ENCODE measurements around the gene ATP9A. TPM values are rescaled to one million over a fixed set of nuclear protein-coding genes. Genes with fewer than 3 reads are reported as not detected.
"Not testable (repeated sequence)": the region's sequence is repeated elsewhere in the genome, so short reads cannot be mapped to it uniquely, and the experiment has no call there.

Gene ATP9A
- total RNA-seq, 1 donor from 2014 or later, result 16.1 TPM

DNA sequence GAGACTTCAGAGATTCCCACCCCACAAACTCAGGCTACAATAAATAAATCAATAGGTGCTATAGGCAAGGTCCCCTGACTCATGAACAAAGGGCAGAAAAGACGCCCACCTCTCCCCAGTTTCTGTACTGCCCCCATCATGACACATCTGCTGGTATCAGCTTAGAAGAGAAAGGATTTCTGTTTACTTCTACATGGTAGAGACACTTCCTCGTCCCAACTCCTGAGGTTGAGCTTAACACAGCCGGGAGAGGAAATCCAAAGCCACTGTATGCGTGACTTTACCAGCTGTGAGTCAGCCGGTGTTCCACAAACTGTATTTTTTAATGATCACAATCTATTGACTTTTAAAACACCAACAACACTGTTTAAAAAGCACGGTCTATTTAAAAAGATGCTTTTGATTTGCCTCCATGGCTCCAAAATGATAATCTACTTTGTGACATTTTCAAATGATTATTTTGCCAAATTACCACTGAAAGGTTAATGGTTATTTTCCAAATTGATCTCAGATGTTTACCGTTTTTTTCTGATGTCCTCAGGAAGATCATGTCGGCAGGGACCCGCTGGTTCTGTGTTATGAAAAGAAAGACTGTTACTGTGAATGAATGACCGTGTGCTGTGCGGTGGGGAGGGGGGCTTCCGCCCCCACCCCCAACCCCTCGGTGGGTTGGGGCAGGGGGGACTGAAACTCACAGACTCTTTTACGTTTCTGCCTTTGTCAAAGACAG lies 72.5 kb downstream of the ATP9A start:
- Mint-ChIP-seq H3K27me3 (peaks cover 18% of the 10 kb centered on the region), H3K9me3 (no peaks in the 10 kb centered on the region), H3K4me3 (peak overlapping the region; percentile 48), H3K4me1 (peaks cover 19% of the 10 kb centered on the region), H3K36me3 (ENCODE audit: low read depth) (no peaks in the 10 kb centered on the region), H3K27ac (peak overlapping the region; percentile 59)
- DNase-seq, result peak; percentile 56
- intact Hi-C loops (cut with micrococcal nuclease), result loop anchor here (2.0 to 5.0 kb wide), 2 partner anchors 19 to 72 kb away; partner anchors contain the start of gene ATP9A

DNA sequence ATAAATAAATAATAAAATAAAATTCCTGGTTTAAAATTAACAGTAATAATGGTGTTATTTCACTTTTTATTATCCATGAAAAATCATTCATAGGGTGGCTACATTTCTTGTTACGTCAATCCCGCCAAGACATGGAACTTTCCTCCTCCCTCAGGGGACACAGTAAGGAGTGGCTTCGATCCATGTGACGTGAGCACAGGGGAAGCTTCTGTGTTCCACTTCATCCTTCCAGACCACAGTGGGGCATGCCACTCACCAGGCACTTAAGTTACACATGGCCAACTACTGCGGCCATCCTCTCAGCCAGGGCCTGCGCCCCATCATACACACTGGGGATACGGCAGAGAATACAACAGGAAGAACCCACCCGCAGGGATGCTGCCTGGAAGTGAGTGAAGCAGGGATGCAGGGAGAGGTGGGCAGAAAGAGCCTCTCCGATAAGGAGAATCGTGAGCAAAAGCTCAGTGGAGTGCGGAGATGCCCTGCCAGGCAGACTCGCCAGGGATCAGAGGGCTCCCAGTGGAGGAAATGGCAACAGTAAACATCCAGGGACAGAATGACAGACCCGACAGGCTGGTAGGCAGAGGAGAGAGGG lies 75.3 kb downstream of the ATP9A start:
- peaks cover 13% of the 10 kb centered on the region for H3K27me3 Mint-ChIP-seq
- H3K4me3 Mint-ChIP-seq, result no peak overlapping the region
- no peak overlapping the region for H3K27ac Mint-ChIP-seq
- H3K9me3 Mint-ChIP-seq, result no peaks in the 10 kb centered on the region
- no peak for DNase-seq
- peaks cover 19% of the 10 kb centered on the region for H3K4me1 Mint-ChIP-seq
- no peaks in the 10 kb centered on the region for H3K36me3 Mint-ChIP-seq (ENCODE audit: low read depth)
- intact Hi-C loops (cut with micrococcal nuclease), result no loop called here

DNA sequence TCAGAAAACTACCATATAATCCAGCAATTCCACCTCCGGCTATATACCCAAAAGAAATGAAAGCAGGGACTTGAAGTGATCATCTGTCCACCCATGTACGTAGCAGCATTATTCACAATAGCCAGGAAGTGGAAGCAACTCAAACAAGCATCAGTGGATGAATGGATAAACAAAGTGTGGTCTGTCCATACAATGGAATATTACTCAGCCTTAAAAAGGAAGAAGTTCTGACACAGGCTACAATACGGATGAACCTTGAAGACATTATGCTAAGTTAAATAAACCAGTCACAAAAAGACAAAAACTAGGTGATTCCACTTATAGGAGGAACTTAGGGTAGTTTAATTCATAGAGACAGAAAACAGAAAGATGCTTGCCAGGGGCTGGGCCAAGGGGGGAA lies 76.5 kb downstream of the ATP9A start:
- Mint-ChIP-seq H3K4me1 (peaks cover 13% of the 10 kb centered on the region), H3K4me3 (no peak overlapping the region), H3K9me3 (no peaks in the 10 kb centered on the region), H3K27ac (no peak overlapping the region), H3K36me3 (ENCODE audit: low read depth) (no peaks in the 10 kb centered on the region), H3K27me3 (peaks cover 7% of the 10 kb centered on the region)
- intact Hi-C loops (cut with micrococcal nuclease), result no loop called here
- DNase-seq, result no peak

DNA sequence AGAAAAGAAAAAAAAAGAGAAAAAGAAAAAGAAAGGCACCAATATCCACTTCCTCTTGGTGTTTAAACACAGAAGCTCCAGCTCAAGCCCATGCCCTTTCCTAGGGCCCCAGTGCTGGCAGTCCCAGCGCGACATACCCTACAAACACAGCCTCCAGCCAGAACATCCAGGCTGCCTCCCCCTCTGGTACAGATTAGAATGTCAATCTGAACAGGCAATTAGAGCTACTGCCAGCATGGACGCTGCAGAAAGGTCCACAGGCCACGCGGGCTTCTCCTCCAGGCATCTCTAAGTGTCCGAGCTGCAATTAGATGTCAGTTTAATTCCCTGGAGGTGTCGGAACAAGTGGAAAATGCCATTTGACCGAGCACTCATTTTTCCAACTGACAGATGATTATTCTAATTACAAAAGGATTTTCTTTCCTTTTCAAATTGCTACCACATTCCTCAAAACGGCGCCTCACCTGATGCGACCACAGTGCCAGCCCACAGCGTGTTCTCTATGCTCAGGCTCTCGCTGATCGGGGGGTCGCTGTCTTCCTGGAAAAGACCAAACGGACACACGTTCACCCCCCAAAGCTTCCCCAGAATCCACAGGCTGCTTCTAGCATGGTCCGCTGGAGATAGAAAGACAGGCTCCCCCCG lies 79.5 kb downstream of the ATP9A start:
- Mint-ChIP-seq H3K36me3 (ENCODE audit: low read depth) (no peaks in the 10 kb centered on the region), H3K4me3 (no peak overlapping the region), H3K27ac (no peak overlapping the region), H3K4me1 (no peaks in the 10 kb centered on the region), H3K9me3 (no peaks in the 10 kb centered on the region), H3K27me3 (peaks cover 1% of the 10 kb centered on the region)
- DNase-seq, result no peak
- intact Hi-C loops (cut with micrococcal nuclease), result no loop called here

DNA sequence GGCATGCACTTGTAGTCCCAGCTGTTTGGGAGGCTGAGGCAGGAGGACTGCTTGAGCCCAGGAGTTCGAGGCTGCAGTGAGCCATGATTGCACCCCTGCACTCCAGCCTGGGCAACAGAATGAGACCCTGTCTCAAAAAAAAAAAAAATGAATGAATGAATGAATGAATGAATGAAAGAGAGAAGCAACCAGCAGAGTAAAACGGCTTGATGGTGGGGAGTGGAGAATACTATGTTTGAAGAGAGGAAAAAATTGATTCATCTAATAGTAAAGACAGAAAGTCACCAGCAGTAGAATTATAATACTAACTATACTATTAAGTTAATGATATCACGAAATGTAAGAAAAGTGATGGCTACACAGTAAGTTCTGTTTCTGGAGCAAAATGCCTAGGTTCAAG lies 80.6 kb downstream of the ATP9A start:
- no peak overlapping the region for H3K27ac Mint-ChIP-seq
- peaks cover 1% of the 10 kb centered on the region for H3K27me3 Mint-ChIP-seq
- DNase-seq, result no peak
- intact Hi-C loops (cut with micrococcal nuclease), result no loop called here
- H3K4me1 Mint-ChIP-seq, result no peaks in the 10 kb centered on the region
- H3K4me3 Mint-ChIP-seq, result no peak overlapping the region
- H3K9me3 Mint-ChIP-seq, result no peaks in the 10 kb centered on the region
- no peaks in the 10 kb centered on the region for H3K36me3 Mint-ChIP-seq (ENCODE audit: low read depth)

DNA sequence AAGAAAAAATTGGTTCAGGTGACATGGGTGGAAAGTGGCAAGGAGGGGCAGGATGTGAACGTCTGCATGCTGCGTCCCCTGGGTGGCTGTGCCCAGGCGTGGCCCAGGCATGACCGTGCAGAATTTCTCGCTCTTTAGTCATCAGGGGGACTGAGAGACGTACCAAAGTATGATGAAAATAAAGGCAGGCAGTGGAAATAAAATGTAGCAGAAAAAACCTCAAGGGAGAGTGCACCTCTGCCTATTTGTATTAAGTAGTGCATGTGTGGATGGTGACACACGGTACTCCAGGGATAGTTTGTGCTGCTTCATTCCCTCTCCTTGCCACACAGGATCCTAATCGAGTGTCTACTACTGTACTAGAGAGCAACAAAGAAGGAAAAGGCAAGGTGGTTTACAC lies 81.1 kb downstream of the ATP9A start:
- Mint-ChIP-seq H3K9me3 (no peaks in the 10 kb centered on the region), H3K27me3 (peaks cover 1% of the 10 kb centered on the region), H3K27ac (no peak overlapping the region), H3K4me1 (no peaks in the 10 kb centered on the region), H3K36me3 (ENCODE audit: low read depth) (no peaks in the 10 kb centered on the region), H3K4me3 (no peak overlapping the region)
- no peak for DNase-seq
- intact Hi-C loops (cut with micrococcal nuclease), result no loop called here

DNA sequence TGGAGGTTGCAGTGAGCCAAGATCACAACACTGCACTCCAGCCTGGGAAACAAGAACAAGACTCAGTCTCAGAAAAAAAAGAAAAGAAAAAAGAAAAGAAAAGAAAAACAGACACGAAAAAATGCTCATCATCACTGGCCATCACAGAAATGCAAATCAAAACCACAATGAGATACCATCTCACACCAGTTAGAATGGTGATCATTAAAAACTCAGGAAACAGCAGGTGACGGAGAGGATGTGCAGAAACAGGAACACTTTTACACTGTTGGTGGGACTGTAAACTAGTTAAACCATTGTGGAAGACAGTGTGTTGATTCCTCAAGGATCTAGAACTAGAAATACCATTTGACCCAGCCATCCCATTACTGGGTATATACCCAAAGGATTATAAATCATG lies 82.7 kb downstream of the ATP9A start:
- H3K36me3 Mint-ChIP-seq (ENCODE audit: low read depth); H3K4me1 Mint-ChIP-seq; H3K27me3 Mint-ChIP-seq; H3K9me3 Mint-ChIP-seq; intact Hi-C loops (cut with micrococcal nuclease); H3K4me3 Mint-ChIP-seq; H3K27ac Mint-ChIP-seq; DNase-seq: not testable (repeated sequence)

DNA sequence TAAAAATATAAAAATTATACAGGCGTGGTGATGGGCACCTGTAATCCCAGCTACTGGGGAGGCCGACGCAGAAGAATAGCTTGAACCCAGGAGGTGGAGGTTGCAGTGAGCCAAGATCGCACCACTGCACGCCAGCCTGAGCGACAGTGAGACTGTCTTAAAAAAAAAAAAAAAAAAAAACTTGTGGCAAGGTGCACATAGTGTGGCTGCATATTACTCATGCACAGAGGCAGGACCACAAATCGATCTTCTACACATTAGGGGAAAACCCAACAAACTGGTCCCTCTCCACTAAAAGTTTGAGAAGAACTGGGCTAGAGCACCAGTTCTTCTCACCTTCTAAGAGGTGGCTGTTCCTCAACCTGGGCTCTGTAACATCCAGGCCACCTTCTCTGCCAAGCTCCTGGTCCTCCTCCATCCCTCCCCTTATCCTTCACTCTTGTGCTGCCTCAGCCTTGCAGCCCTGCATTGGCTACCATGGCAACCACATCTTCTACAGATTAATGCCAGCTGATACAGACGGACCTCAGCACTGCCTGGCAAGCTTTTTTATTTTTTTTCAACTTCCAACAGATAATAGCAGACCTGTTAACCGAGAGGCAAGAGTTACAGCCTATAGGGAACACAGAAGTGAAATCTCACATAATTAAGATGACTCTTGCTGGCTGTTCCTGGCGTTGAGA lies 88.0 kb downstream of the ATP9A start:
- no peak overlapping the region for H3K4me3 Mint-ChIP-seq
- DNase-seq, result no peak
- intact Hi-C loops (cut with micrococcal nuclease), result no loop called here
- H3K4me1 Mint-ChIP-seq, result no peaks in the 10 kb centered on the region
- no peaks in the 10 kb centered on the region for H3K36me3 Mint-ChIP-seq (ENCODE audit: low read depth)
- H3K9me3 Mint-ChIP-seq, result no peaks in the 10 kb centered on the region
- peaks cover 3% of the 10 kb centered on the region for H3K27me3 Mint-ChIP-seq
- H3K27ac Mint-ChIP-seq, result no peak overlapping the region

DNA sequence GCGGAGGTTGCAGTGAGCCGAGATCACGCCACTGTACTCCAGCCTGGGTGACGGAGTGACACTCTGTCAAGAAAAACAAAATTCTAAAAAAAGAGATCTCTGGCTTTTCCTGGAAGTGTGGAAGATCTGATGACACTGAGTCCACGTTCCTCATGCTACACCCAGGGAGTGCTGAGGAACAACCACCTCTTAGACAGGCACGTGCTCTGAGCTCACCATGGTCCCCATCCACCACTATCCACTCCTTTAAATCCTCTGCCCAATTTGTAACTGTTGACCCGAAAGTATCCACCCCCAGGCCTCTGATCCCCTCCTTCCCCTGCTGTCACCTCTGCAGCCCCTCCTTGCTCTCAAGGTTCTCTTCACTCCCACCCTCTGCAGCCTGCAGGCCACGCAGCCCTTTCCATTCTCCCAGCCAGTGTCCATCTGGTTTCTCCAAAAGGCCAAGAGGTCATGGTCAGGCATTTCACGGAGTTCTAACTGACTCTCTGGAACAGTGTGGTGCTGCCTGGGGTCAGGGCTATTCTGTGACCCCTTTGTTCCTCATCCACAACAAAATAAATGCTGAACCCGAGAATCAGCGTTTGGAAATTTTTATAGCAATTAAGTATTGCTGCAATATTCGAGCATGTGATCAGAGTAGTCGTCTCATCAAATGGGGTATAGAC lies 88.8 kb downstream of the ATP9A start:
- H3K9me3 Mint-ChIP-seq, result no peaks in the 10 kb centered on the region
- DNase-seq, result no peak
- peaks cover 3% of the 10 kb centered on the region for H3K27me3 Mint-ChIP-seq
- intact Hi-C loops (cut with micrococcal nuclease), result no loop called here
- H3K4me1 Mint-ChIP-seq, result no peaks in the 10 kb centered on the region
- H3K27ac Mint-ChIP-seq, result no peak overlapping the region
- H3K4me3 Mint-ChIP-seq, result no peak overlapping the region
- no peaks in the 10 kb centered on the region for H3K36me3 Mint-ChIP-seq (ENCODE audit: low read depth)

DNA sequence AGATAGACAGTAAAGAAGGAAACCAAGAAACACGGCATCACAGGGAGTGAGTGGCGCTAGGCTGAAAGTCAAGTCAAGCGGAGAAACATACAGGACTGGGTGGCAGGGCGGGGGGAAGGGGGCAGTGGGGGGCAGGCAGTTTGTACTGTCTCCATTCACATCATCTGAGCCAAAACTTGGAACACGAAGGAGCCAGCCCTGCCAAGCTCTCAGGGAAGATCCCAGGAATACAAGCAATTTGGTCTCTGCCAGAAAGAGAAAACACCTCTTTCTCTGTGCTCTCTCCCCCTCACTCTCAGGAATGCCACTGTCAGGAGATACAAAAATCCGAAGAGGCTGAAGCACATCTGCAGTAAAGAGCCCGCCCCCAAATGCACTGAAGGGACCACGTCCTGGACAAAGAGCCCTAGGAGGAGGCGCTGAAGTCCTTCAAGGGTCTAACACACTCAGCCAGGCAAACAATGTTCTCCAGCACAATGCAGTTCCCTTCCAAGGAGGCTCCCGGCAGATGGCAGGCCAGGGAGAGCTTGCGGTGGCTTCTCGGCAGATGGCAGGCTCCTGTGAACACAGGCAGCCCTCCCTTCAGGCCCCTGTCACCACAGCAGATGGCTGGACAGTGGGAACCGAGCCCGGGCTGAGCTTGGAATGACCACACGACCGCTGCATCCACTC lies 90.0 kb downstream of the ATP9A start:
- H3K4me1 Mint-ChIP-seq, result no peaks in the 10 kb centered on the region
- no peak overlapping the region for H3K4me3 Mint-ChIP-seq
- peaks cover 3% of the 10 kb centered on the region for H3K27me3 Mint-ChIP-seq
- no peaks in the 10 kb centered on the region for H3K36me3 Mint-ChIP-seq (ENCODE audit: low read depth)
- no peaks in the 10 kb centered on the region for H3K9me3 Mint-ChIP-seq
- no peak overlapping the region for H3K27ac Mint-ChIP-seq
- no peak for DNase-seq
- intact Hi-C loops (cut with micrococcal nuclease), result no loop called here

DNA sequence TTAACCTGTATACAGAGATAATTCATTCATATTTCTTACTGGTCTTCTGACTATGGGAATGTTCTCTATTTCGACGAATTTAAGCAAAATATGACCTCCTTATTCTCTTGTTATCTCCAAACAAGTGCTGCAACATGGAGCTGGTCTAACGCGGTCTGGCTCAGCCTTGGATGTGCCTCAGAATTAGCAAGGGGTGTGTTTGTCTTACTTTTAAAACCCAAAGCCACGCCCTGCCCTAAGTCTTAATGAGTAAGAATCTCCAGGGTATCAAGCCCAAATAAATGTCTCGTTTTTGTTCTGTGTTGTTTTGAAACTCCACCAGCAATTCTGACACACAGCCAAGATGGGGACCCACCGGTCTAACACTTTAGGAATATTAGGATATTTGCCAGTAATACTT lies 99.2 kb downstream of the ATP9A start:
- no peak overlapping the region for H3K27ac Mint-ChIP-seq
- peaks cover 5% of the 10 kb centered on the region for H3K27me3 Mint-ChIP-seq
- no peak for DNase-seq
- no peaks in the 10 kb centered on the region for H3K36me3 Mint-ChIP-seq (ENCODE audit: low read depth)
- H3K9me3 Mint-ChIP-seq, result no peaks in the 10 kb centered on the region
- H3K4me1 Mint-ChIP-seq, result peaks cover 5% of the 10 kb centered on the region
- intact Hi-C loops (cut with micrococcal nuclease), result no loop called here
- H3K4me3 Mint-ChIP-seq, result no peak overlapping the region

DNA sequence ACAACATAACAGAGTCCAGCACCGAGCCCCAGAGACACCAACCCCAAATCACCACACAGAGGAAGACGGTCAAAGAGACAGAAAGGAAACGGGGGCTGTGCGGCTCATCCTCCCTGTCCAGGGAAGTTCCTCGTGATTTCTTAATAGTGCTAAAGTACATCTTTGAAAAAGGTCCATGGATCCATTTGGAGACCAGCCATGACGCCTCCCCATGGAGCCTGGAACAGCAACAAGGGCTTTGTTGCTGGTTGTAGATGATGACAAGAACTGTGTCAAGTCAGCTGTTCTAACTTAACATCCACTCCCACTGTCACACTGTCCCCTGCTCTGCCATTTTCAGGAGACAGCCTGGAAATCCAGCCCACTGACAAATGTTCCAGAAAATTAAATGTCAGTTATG lies 99.7 kb downstream of the ATP9A start:
- Mint-ChIP-seq H3K4me3 (no peak overlapping the region), H3K27ac (no peak overlapping the region), H3K27me3 (peaks cover 7% of the 10 kb centered on the region), H3K4me1 (peaks cover 5% of the 10 kb centered on the region), H3K36me3 (ENCODE audit: low read depth) (no peaks in the 10 kb centered on the region), H3K9me3 (no peaks in the 10 kb centered on the region)
- no peak for DNase-seq
- intact Hi-C loops (cut with micrococcal nuclease), result no loop called here

DNA sequence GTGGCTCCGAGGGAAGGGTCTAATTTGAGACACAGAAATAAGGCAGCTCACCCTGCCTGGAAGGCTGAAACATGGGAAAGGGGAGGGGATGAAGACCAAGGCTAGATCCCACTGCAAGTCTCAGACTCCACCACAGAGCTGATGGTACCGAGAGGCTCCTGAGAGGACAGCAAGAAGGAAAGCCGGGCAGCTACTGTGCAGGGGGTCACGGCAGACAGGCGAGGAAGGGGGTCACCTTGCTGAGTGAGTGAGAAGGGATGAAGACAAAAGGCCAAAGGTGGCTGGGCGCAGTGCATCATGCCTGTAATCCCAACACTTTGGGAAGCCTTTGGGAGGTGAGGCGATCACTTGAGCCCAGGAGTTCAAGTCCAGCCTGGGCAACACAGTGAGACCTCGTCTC lies 100.7 kb downstream of the ATP9A start:
- Mint-ChIP-seq H3K4me3 (no peak overlapping the region), H3K36me3 (ENCODE audit: low read depth) (no peaks in the 10 kb centered on the region), H3K9me3 (no peaks in the 10 kb centered on the region), H3K4me1 (peaks cover 5% of the 10 kb centered on the region), H3K27ac (no peak overlapping the region), H3K27me3 (peaks cover 7% of the 10 kb centered on the region)
- DNase-seq, result no peak
- intact Hi-C loops (cut with micrococcal nuclease), result no loop called here

Measured in activated CD4-positive, alpha-beta T cell treated with anti-CD3 and anti-CD28 coated beads, Interleukin-2, amount 10 ng/mL, durations not matched to agents 24 days and 14 days (primary cell).